GM18519 (cell line): Measurements from ENCODE around the gene SMYD4.
"Not testable (repeated sequence)": the region's sequence is repeated elsewhere in the genome, so short reads cannot be mapped to it uniquely, and the experiment has no call there.

ENCODE experiments used
- ATAC-seq: cut with Tn5 transposase; IDR thresholded peaks from one replicate; pipeline ENCODE4 v1.9.1; 2021; ENCODE audit warnings: mild to moderate bottlenecking, moderate library complexity; ENCODE audit not compliant: unreplicated experiment, low FRiP score

SMYD4 gene

DNA sequence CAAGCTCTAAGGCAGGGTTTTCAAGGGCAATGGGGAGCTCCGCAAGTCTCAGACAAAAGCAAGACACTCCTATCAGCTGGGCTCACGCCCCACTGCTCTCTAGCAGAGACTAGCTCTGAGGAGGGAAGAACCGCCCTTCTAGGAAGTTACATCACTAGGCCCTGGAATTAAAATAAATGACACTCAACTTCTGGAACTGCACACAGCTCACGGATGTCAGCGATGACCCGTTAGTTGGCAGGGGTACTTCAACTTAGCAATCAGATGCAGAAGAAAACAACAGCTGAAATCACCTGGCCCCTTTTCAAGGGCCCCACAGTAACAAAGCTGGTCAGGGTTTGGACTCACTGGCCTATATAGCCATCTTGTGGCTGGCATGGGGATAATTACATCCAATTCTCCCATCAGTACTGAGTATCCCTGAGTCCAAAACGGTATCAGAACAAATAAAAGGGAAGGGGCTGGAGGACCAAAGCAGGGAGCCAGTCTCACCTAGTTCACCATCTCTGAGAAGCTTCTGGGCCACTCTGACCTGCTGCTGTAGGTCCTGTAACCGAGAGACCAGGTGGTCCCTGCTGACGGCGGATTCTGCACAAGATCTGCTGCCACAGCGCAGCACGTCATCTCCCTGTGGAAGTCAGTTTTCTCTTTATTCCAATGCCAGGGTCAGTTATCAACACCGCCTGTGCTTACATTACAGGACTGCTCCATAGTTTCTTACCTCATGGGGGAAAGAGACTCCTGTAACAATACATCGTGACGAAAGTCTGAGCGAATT lies 45.7 kb downstream of the SMYD4 start:
- ATAC-seq: no peak

DNA sequence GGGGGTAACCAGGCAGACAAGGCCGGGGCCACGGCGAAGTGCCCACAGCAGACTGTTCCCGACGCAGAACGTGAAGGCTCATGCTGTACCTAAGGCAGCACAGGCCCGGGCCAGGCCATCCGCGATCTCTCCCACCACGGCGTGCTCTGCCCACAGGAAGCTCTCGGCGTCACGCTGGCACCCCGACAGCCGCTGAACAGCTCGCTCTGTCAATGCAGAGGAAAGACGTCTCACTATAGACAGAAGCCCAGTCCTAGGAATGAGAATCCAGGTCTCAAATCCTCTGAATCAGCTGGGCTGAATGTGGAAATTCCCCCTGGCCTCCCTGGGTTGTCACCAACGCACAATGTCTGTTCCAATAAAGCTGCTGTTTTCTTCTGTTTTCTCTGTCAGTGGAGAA lies 46.4 kb downstream of the SMYD4 start:
- no peak for ATAC-seq

DNA sequence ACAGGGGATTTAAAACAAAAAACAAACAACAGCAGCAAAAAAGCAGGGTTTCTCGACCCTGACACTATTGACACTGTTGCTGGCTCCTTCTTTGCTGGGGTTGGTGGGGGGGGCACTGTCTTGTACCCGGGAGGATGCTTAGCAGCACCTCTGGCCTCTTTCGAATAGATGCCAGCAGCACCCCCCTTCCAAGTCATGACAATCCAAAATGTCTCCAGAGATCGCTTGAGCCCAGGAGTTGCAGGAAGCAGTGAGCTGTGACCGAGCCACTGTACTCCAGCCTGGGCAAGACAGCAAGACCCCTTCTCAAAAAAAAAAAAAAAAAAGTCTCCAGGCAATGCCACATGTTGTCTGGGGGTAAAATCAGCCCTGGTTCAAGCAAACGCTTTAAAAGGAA lies 47.5 kb downstream of the SMYD4 start:
- ATAC-seq: no peak

DNA sequence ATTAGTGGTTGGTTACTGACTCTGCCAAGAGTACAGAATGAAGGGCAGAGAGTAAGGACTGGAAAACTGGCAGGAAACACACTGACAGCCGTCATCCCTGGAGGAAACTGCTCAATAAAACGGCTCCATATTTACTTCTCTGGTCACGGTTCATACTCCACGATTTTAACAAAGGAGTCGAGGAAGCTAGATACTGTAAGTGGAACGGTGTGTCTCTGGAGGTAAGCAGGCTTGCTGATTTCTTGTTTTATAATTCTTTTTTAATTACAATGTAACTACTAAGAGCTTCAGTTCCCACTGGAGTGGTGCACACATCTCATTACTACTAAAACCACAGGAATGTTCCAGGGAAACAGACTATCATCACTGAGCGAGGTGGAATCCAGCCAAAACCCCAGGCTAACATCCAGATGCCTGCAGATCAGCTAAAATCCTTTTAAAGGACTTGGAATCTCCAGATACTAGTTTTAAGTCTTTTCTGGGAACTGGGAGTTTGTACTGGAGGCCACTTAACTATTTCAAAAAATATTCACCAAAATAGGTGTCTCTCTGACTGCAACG lies 50.1 kb downstream of the SMYD4 start:
- no peak for ATAC-seq

DNA sequence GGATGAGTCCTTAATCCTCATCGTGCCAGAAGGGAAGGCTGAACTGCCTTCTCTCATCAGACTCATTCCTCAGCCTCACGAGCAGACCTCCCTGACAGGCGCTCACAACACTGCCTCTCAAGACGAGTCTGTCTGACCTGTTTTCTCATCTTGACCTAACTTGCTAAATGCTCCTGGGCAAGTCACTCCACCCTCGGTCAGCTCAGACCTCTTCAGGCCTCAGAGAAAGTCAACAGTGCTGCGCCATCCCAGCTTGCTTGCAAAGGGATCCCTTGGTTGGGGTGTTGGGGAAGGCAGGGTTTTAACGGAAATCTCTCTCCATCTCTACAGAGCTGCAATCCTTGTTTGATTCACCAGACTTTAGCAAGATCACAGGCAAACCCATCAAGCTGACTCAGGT lies 52.8 kb downstream of the SMYD4 start:
- no peak for ATAC-seq

DNA sequence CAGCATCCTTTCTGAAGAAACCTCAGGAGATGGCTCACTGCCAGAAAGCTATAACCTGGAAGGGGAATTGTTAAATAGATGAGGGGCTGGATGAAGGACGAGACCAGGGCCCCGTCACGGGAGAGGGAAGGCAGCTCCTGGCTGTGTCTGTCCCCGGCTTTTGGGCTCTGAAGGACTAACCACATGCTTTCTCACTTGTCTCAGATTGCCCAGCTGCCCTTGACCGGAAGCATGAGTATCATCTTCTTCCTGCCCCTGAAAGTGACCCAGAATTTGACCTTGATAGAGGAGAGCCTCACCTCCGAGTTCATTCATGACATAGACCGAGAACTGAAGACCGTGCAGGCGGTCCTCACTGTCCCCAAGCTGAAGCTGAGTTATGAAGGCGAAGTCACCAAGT lies 53.4 kb downstream of the SMYD4 start:
- no peak for ATAC-seq

DNA sequence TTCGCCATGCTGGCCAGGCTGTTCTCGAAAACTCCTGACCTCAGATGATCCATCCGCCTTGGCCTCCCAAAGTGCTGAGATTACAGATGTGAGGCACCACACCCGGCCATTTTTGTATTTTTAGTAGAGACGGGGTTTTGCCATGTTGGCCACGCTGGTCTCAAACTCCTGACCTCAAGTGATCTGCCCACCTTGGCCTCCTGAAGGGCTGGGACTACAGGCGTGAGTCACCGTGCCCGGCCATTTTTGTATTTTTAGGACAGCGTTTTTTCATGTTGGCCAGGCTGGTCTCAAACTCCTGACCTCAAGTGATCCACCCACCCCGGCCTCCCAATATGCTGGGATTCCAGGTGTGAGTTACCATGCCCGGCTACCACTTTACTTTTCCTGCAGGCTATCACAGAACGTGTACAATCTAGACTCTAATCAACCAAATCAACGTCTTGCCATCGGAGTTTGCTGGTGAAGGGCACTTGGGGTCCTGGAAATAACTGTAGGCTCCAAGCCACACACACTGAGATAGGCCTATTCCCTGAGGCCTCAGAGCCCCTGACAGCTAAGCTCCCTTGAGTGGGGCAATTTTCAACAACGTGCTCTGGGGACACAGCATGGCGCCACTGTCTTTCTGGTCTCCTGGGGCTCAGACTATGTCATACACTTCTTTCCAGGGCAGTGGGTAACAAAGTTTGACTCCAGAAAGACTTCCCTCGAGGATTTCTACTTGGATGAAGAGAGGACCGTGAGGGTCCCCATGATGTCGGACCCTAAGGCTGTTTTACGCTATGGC lies 55.1 kb downstream of the SMYD4 start:
- ATAC-seq: no peak

DNA sequence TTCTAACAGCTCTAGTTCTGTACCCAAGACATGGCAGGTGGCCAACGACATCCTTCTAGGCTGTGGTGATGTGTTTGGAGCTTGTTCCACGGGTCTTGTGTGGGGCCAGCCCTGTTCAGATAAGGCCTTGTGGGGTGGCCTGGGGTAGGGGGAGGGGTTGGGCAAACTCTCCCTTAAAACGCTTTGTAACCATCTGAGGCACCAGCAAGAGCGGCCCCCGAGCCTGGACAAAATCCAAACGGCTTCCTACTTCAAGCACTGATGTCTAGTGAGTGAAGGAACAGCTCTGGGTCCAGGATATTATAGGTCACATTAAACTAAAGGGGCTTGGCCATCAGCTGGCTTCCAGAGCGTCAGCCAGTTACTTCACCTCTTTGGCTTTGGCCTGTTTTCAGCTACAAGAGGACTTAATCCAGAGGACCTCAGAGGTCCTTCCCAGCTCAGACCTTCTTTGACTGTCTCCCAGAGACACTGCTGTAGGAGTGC lies 56.0 kb downstream of the SMYD4 start:
- ATAC-seq: no peak

DNA sequence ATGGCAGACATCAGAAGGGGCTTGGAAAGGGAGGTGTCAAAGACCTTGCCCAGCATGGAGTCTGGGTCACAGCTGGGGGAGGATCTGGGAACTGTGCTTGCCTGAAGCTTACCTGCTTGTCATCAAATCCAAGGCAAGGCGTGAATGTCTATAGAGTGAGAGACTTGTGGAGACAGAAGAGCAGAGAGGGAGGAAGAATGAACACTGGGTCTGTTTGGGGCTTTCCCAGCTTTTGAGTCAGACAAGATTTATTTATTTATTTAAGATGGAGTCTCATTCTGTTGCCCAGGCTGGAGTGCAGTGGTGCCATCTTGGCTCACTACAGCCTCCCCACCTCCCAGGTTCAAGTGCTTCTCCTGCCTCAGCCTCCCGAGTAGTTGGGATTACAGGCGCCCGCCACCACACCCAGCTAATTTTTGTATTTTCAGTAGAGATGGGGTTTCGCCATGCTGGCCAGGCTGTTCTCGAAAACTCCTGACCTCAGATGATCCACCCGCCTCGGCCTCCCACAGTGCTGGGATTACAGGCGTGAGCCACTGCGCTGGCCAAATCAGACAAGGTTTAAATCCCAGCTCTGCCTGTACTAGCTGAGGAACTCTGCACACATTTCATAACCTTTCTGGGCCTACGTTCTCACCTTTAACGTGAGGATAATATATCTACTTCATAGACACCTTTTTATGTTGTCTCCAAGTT lies 56.6 kb downstream of the SMYD4 start:
- ATAC-seq: not testable (repeated sequence)

DNA sequence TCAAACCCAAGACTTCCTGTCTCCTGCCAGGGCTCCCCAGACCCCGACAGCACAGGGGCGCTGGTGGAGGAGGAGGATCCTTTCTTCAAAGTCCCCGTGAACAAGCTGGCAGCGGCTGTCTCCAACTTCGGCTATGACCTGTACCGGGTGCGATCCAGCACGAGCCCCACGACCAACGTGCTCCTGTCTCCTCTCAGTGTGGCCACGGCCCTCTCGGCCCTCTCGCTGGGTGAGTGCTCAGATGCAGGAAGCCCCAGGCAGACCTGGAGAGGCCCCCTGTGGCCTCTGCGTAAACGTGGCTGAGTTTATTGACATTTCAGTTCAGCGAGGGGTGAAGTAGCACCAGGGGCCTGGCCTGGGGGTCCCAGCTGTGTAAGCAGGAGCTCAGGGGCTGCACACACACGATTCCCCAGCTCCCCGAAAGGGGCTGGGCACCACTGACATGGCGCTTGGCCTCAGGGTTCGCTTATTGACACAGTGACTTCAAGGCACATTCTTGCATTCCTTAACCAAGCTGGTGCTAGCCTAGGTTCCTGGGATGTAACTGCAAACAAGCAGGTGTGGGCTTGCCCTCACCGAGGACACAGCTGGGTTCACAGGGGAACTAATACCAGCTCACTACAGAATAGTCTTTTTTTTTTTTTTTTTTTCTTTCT lies 59.8 kb downstream of the SMYD4 start:
- ATAC-seq: no peak

DNA sequence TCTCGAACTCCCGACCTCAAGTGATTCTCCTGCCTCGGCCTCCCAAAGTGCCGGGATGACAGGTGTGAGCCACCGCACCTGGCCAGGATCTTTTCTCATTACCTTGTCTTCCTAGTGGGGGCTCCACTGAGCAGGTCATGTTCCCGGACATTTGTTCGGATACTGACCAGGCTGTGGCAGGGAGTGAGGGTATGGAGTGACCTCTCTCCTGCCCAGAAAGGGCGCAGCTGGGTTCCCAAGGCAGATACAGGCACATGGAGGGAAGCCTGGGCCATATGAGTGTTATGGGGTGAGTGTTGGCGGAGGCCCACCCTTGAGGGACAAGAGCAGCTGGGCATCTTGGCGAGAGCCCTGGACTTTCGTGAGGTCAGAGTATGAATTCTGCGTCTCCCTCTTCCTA lies 62.3 kb downstream of the SMYD4 start:
- no peak for ATAC-seq

DNA sequence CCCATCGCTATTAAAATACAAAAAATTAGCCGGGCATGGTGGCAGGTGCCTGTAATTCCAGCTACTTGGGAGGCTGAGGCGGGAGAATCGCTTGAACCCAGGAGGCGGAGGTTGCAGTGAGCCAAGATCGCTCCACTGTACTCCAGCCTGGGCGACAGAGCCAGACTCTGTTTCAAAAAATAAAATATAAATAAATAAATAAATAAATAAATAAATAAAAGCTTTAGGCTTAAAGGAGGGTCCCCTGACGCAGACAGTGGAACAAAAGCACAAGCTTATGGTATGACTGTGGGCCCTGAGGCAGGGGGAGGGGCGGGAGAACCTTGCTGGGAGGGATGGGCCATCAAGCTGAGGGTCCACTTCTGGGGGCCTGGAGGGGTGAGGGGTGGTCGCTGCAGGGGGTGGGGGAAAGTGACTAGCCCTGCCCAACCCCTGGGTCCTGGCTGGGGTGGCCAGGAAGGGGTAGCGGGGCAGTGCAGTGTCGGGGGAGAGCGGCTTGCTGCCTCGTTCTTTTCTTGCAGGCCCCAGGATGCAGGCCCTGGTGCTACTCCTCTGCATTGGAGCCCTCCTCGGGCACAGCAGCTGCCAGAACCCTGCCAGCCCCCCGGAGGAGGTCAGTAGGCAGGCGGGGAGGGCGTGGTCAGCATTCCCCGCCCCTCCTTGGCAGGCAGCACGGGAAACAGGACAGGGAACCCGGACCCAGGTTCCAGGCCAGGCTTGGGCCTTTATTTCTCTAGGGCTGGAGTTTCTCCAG lies 63.1 kb downstream of the SMYD4 start:
- no peak for ATAC-seq

DNA sequence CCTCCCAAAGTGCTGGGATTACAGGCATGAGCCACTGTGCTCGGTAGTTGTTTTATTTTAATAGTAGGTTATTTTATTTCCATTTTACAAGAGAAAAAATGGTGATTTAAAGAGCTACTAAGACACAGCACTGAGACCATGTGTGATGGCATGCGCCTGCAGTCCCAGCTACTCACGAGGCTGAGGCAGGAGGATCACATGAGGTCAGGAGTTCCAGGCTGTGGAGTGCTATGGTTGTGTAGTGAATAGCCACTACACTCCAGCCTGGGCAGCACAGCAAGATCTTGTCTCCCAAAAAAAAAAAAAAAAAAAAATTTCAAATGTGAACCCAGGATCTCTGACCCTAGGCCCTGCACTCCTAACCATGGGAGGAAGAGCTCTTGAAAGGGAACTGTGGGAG lies 64.1 kb downstream of the SMYD4 start:
- ATAC-seq: no peak

DNA sequence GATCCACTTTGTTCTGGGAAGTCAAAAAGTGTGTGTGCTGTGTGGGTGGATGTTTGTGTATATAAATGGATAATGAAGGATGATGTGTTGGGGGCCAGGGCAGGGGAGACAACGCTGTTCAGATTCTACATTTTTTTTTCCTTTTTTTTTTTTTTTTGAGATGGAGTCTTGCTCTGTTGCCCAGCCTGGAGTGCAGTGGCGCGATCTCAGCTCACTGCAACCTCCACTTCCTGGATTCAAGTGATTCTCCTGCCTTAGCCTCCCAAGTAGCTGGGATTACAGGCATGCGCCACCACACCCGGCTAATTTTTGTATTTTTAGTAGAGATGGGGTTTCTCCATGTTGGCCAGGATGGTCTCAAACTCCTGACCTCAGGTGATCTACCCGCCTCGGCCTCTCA lies 65.0 kb downstream of the SMYD4 start:
- not testable (repeated sequence) for ATAC-seq

DNA sequence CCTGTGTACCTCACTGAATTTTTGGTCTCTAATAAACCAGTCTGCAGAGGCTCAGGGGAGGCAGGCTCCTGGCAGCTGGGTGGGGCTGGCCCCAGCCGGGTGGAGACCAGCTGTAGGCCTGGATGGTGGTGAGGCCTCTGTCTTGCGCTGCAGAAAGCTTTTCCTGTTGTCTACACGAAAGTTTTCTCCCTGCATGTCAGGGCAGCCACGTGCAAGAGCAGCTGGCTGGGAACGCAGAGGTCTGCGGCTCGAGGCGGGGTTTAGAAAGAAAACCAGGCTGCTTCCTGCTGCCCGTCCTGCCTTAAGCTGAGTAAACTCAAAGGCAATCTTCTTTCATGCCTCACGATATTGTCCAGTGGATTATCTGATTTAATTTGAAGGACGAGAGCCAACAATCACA lies 65.4 kb downstream of the SMYD4 start:
- ATAC-seq: no peak

DNA sequence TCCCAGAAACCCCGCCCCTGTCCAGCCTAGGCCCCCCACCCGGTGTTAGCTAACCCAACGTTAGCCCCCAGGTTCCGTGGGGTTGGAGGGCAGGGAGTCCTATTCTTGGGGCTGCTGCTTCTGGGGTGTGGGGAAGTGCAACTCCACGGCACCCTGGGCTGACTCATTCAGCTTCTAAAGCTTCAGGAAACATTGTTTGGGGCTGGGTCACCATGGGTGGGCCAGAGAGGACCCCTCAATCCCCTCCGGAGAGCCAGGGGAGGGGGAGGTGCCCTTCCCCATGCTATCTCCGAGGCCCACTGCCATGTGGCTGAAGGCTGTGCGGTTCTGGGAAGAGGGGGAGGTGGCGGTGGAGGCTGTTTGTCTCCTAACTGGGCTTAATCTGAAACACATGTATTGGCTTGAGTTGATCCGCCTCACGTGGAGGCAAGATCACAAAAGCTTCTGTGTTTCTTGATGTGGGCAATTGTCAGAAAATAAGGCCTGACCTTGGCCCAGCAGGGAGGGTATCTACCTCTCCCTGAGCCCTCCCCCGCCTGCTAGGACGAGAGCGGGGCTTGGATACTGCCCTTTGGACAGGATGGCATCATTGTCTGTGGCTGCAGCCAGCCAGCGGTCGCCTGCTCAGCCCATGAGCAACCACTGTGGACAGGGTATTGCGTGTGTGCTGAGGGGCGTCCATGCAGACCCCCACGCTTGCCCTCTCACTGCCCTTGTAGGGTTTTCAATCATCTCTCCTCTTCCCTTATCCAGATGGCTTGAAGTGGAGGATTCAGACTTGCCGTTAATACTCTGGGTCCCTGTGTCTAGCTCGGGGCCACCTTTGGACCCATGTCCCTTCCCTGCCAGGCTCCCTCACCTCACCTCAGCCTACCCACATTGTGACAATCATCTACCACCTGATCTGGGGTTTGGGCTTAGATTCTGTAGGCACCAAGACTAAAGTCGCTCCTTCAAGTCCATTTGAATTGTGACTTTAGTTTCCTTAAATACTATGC lies 66.5 kb downstream of the SMYD4 start:
- no peak for ATAC-seq

DNA sequence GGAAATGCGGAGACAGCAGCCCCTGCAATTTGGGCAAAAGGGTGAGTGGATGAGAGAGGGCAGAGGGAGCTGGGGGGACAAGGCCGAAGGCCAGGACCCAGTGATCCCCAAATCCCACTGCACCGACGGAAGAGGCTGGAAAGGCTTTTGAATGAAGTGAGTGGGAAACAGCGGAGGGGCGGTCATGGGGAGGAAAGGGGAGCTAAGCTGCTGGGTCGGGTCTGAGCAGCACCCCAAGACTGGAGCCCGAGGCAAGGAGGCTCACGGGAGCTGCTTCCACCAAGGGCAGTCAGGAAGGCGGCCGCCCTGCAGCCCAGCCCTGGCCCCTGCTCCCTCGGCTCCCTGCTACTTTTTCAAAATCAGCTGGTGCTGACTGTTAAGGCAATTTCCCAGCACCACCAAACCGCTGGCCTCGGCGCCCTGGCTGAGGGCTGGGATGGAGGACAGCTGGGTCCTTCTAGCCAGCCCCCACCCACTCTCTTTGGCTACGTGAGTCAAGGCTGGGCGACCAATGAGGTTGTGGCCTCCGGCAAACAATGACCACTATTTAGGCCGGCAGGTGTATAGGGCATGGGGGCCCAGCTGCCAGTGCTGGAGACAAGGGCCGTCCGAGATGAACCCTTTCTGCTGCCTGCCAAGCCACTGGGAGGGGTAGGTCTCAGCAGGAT lies 67.3 kb downstream of the SMYD4 start:
- no peak for ATAC-seq

DNA sequence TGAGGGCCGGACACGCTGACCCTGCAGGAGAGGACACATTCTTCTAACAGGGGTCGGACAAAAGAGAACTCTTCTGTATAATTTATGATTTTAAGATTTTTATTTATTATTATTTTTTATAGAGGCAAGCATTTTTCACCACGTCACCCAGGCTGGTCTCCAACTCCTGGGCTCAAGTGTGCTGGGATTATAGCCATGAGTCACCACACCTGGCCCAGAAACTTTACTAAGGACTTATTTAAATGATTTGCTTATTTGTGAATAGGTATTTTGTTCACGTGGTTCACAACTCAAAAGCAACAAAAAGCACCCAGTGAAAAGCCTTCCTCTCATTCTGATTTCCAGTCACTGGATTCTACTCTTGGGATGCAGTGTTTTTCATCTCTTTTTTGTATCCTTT lies 70.2 kb downstream of the SMYD4 start:
- ATAC-seq: no peak
